Hepatocyte (in vitro differentiated cells): ENCODE measurements around the gene IGBP1. TPM values are rescaled to one million over a fixed set of nuclear protein-coding genes. Genes with fewer than 3 reads are reported as not detected.
A peak's percentile ranks its signal among the peaks of the same experiment; 100 is the strongest.

Experiments used
- DNase-seq: peaks from one replicate; pipeline ENCODE4 v3.0.0-alpha.2; 2016; ENCODE audit warnings: low spot score
- H2AFZ ChIP-seq: fragments of 200-600 bp; sonication (generic); 2 replicates; pipeline ENCODE4 v1.6.0; 2016; ENCODE audit warnings: antibody characterized with exemption, mild to moderate bottlenecking
- H3K27ac ChIP-seq: fragments of 200-600 bp; sonication (generic); 2 replicates; pipeline ENCODE4 v1.5.1; 2016; ENCODE audit warnings: mild to moderate bottlenecking
- H3K27me3 ChIP-seq: fragments of 200-600 bp; sonication (generic); 2 replicates; pipeline ENCODE4 v1.6.1; 2016
- H3K36me3 ChIP-seq: fragments of 200-600 bp; sonication (generic); replicated peaks from 2 replicates; pipeline ENCODE4 v1.5.1; 2016; ENCODE audit warnings: low read depth; ENCODE audit not compliant: insufficient read depth
- H3K4me1 ChIP-seq: fragments of 200-600 bp; sonication (generic); 2 replicates; pipeline ENCODE4 v1.5.1; 2016; ENCODE audit warnings: mild to moderate bottlenecking, moderate library complexity; ENCODE audit not compliant: insufficient read depth
- H3K4me2 ChIP-seq: fragments of 200-600 bp; sonication (generic); 2 replicates; pipeline ENCODE4 v1.6.0; 2016
- H3K4me3 ChIP-seq: fragments of 200-600 bp; sonication (generic); 2 replicates; pipeline ENCODE4 v1.5.1; 2016; ENCODE audit warnings: mild to moderate bottlenecking
- H3K79me2 ChIP-seq: fragments of 200-600 bp; sonication (generic); 2 replicates; pipeline ENCODE4 v1.6.0; 2017; ENCODE audit warnings: mild to moderate bottlenecking
- H3K9me2 ChIP-seq: fragments of 200-600 bp; sonication (generic); replicated peaks from 2 replicates; pipeline ENCODE4 v1.6.0; 2017; ENCODE audit warnings: mild to moderate bottlenecking; ENCODE audit not compliant: insufficient read depth
- H3K9me3 ChIP-seq: fragments of 200-600 bp; sonication (generic); 2 replicates; pipeline ENCODE4 v1.5.1; 2016; ENCODE audit warnings: low read depth, mild to moderate bottlenecking
- H4K20me1 ChIP-seq: fragments of 200-600 bp; sonication (generic); 2 replicates; pipeline ENCODE4 v1.6.0; 2016; ENCODE audit warnings: mild to moderate bottlenecking; ENCODE audit not compliant: insufficient read depth, poor library complexity, severe bottlenecking
- CTCF ChIP-seq: fragments of 200-600 bp; sonication (generic); IDR thresholded peaks from 2 replicates; pipeline ENCODE4 v1.5.1; 2016; ENCODE audit warnings: antibody characterized with exemption, mild to moderate bottlenecking; ENCODE audit not compliant: poor library complexity
- EZH2 ChIP-seq: fragments of 200-600 bp; sonication (generic); IDR thresholded peaks from 2 replicates; pipeline ENCODE4 v1.6.1; 2016; ENCODE audit warnings: antibody characterized with exemption, mild to moderate bottlenecking, borderline replicate concordance
- EZH2phosphoT487 ChIP-seq: fragments of 200-600 bp; sonication (generic); IDR thresholded peaks from one replicate; pipeline ENCODE4 v1.6.1; 2018; ENCODE audit warnings: antibody characterized with exemption, mild to moderate bottlenecking, low read depth, moderate library complexity; ENCODE audit not compliant: unreplicated experiment, severe bottlenecking
- WGBS: methylation state at CpG from one replicate; pipeline ENCODE4 v1.1.6; 2016; ENCODE audit warnings: low lambda C conversion rate; ENCODE audit errors: missing lambda C conversion rate; 5-methylcytosine and 5-hydroxymethylcytosine counted together
- polyA plus RNA-seq: library from polyadenylated mRNA; unstranded; fragments of >200 nt; fragmentation: Nextera tagmentation; extraction: Ambion mirVana; gene quantifications from 2 replicates; pipeline ENCODE4 v1.2.1, GENCODE V29; 2016
- total RNA-seq: library from RNA; depleted of rRNA; stranded (reverse); fragments of >200 nt; gene quantifications from 2 replicates; pipeline ENCODE4 v1.2.3, GENCODE V29; 2014

Gene IGBP1
- total and polyA plus RNA-seq, 2 experiments from 2014 or later = 26.8 to 61.6 TPM

- no peak overlapping the region for H3K4me3 ChIP-seq
- peak; percentile 54 for DNase-seq
- H3K4me1 ChIP-seq = peaks cover 9% of the 10 kb centered on the region
- H3K36me3 ChIP-seq = no peaks in the 10 kb centered on the region
- peak overlapping the region; percentile 61 for H3K4me2 ChIP-seq
- peak overlapping the region; percentile 51 for H2AFZ ChIP-seq
- H4K20me1 ChIP-seq = no peaks in the 10 kb centered on the region
- no peaks in the 10 kb centered on the region for H3K9me2 ChIP-seq
- WGBS = 38% methylated on average over 11 of the region's 11 CpGs
- peak overlapping the region; percentile 43 for H3K27ac ChIP-seq
- TF ChIP-seq EZH2phosphoT487 = no peak
- TF ChIP-seq CTCF = no peak
- TF ChIP-seq EZH2 = no peak
- no peaks in the 10 kb centered on the region for H3K79me2 ChIP-seq
- no peaks in the 10 kb centered on the region for H3K27me3 ChIP-seq
- H3K9me3 ChIP-seq = no peaks in the 10 kb centered on the region
Measured at GRCh38 chrX:70168238-70169188, 35.3 kb downstream of the IGBP1 start.

GRCh38 chrX:70169281-70169680, 36.0 kb downstream of the IGBP1 start:
- Histone ChIP-seq H3K4me3 (no peak overlapping the region), H3K36me3 (no peaks in the 10 kb centered on the region), H3K9me2 (no peaks in the 10 kb centered on the region), H3K79me2 (no peaks in the 10 kb centered on the region), H3K4me2 (peak overlapping the region; percentile 61), H4K20me1 (no peaks in the 10 kb centered on the region), H3K9me3 (no peaks in the 10 kb centered on the region), H3K27ac (peak overlapping the region; percentile 43), H3K4me1 (peaks cover 9% of the 10 kb centered on the region), H2AFZ (peak overlapping the region; percentile 51), H3K27me3 (no peaks in the 10 kb centered on the region)
- WGBS = 77% methylated on average over 7 of the region's 7 CpGs
- TF ChIP-seq EZH2phosphoT487 (no peak), CTCF (no peak), EZH2 (no peak)
- no peak for DNase-seq

GRCh38 chrX:70171624-70172023, 38.4 kb downstream of the IGBP1 start:
- Histone ChIP-seq H3K4me3 (no peak overlapping the region), H3K27ac (no peak overlapping the region), H3K4me1 (peaks cover 9% of the 10 kb centered on the region), H3K79me2 (no peaks in the 10 kb centered on the region), H3K4me2 (no peak overlapping the region), H3K36me3 (no peaks in the 10 kb centered on the region), H3K9me2 (no peaks in the 10 kb centered on the region), H4K20me1 (no peaks in the 10 kb centered on the region), H3K9me3 (no peaks in the 10 kb centered on the region), H3K27me3 (no peaks in the 10 kb centered on the region), H2AFZ (no peak overlapping the region)
- no peak for DNase-seq
- TF ChIP-seq CTCF (no peak), EZH2phosphoT487 (no peak), EZH2 (no peak)
- 84% methylated on average over 2 of the region's 2 CpGs for WGBS
